Measurements from ENCODE around the gene LPP.

Gene LPP

DNA sequence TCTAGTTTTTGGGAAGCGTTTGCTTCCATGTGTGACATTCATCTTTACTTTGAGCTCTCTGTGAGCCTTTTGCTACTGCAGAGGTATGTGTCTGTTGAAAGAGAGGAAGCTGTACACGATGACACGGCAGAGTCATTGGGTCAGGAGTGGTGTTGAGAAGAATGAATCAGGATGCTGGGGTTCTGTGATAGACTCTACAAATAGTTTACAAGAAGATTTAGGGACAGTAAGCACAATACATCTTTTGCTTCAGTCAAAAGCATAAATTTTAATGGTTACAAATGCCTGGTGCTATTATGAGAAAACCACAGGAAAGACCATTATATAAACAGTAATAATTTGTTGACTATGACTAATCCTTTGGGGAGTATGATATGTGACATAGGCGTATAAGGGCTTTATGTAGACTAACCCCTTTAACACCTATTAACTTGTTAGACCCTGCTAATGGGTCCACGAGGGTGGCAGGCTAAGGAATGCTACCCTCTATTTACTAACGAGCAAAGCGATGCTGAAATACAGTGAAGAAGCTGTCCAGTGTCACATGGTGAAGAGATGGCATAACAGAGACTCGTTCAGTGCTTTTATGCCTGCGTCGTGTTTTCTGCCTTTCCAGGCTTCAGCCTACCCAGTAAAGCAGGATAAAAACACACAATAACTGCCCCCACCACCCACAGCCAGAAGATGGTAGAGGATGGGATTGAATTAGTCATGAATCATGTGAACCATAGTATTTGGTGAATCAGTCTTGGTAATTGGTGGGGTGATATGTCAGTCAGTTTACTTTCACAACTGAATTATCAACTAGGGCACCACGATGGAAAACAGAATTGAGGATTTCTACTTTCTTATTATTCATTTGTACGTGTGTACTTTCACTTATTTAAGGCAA is 118.8 kb downstream of the LPP start:
- DNase-seq (ENCODE audit: low read depth in 1 of 2, low spot score in 1 of 2), result no peak
- Histone ChIP-seq H3K27me3 (ENCODE audit: insufficient read depth, poor library complexity, severe bottlenecking) (no peaks in the 10 kb centered on the region), H3K4me3 (replicated peaks; ENCODE audit: insufficient read depth, low read length) (no peak overlapping the region), H3K27ac (replicated peaks) (no peak overlapping the region)
- no peak for TF ChIP-seq GABPA (IDR thresholded peaks at IDR 0.05; ENCODE audit: low read depth)
- no peak for TF ChIP-seq POLR2AphosphoS5 (IDR thresholded peaks at IDR 0.05; ENCODE audit: low read depth)
- TF ChIP-seq, protein P1, sequence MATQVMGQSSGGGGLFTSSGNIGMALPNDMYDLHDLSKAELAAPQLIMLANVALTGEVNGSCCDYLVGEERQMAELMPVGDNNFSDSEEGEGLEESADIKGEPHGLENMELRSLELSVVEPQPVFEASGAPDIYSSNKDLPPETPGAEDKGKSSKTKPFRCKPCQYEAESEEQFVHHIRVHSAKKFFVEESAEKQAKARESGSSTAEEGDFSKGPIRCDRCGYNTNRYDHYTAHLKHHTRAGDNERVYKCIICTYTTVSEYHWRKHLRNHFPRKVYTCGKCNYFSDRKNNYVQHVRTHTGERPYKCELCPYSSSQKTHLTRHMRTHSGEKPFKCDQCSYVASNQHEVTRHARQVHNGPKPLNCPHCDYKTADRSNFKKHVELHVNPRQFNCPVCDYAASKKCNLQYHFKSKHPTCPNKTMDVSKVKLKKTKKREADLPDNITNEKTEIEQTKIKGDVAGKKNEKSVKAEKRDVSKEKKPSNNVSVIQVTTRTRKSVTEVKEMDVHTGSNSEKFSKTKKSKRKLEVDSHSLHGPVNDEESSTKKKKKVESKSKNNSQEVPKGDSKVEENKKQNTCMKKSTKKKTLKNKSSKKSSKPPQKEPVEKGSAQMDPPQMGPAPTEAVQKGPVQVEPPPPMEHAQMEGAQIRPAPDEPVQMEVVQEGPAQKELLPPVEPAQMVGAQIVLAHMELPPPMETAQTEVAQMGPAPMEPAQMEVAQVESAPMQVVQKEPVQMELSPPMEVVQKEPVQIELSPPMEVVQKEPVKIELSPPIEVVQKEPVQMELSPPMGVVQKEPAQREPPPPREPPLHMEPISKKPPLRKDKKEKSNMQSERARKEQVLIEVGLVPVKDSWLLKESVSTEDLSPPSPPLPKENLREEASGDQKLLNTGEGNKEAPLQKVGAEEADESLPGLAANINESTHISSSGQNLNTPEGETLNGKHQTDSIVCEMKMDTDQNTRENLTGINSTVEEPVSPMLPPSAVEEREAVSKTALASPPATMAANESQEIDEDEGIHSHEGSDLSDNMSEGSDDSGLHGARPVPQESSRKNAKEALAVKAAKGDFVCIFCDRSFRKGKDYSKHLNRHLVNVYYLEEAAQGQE (IDR thresholded peaks at IDR 0.05; ENCODE audit: insufficient replicate concordance, low read depth), result no peak
- TF ChIP-seq, protein P2, sequence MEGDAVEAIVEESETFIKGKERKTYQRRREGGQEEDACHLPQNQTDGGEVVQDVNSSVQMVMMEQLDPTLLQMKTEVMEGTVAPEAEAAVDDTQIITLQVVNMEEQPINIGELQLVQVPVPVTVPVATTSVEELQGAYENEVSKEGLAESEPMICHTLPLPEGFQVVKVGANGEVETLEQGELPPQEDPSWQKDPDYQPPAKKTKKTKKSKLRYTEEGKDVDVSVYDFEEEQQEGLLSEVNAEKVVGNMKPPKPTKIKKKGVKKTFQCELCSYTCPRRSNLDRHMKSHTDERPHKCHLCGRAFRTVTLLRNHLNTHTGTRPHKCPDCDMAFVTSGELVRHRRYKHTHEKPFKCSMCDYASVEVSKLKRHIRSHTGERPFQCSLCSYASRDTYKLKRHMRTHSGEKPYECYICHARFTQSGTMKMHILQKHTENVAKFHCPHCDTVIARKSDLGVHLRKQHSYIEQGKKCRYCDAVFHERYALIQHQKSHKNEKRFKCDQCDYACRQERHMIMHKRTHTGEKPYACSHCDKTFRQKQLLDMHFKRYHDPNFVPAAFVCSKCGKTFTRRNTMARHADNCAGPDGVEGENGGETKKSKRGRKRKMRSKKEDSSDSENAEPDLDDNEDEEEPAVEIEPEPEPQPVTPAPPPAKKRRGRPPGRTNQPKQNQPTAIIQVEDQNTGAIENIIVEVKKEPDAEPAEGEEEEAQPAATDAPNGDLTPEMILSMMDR (IDR thresholded peaks at IDR 0.05; ENCODE audit: insufficient read depth, low read length), result no peak
- TF ChIP-seq SPI1 (IDR thresholded peaks at IDR 0.05; ENCODE audit: borderline replicate concordance, low read depth), result no peak

DNA sequence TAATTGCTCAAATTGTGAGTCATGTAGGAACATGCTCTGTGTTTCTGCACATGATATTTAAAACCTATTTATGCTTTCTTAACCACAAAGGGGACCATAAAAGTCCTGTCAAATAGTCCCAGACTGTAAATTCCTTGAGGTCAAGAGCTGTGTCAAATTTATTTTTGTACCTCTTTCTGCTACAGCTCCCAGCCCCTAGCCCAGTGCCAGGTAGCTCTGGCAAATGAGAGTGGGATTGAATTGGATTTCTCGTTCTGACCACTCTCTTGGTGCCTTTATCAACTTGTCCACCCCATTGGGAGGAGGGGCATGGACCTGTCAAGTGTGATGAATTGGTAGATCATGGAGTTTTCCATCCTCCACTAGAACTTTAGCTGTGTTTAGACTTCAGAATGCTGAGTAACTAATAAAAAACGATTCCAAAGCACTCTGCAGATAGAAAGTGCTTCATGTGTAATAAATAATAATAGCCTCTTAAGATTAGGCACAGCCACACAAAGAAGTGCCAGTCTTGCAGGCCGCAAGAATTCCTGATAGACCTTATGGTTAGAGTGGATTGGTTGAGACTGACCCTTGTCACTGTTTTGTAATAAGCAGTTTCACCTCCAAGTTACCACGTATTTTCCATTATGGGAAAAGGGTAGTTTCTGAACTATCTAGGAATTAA is 120.4 kb downstream of the LPP start:
- H3K4me3 ChIP-seq (replicated peaks; ENCODE audit: insufficient read depth, low read length), result no peak overlapping the region
- no peak for DNase-seq (ENCODE audit: low read depth in 1 of 2, low spot score in 1 of 2)
- no peaks in the 10 kb centered on the region for H3K27me3 ChIP-seq (ENCODE audit: insufficient read depth, poor library complexity, severe bottlenecking)
- no peak for TF ChIP-seq POLR2AphosphoS5 (IDR thresholded peaks at IDR 0.05; ENCODE audit: low read depth)
- TF ChIP-seq, protein P1 (IDR thresholded peaks at IDR 0.05; ENCODE audit: insufficient replicate concordance, low read depth), result no peak
- TF ChIP-seq, protein P2 (IDR thresholded peaks at IDR 0.05; ENCODE audit: insufficient read depth, low read length), result no peak
- TF ChIP-seq GABPA (IDR thresholded peaks at IDR 0.05; ENCODE audit: low read depth), result no peak
- no peak for TF ChIP-seq SPI1 (IDR thresholded peaks at IDR 0.05; ENCODE audit: borderline replicate concordance, low read depth)
- H3K27ac ChIP-seq (replicated peaks), result no peak overlapping the region

DNA sequence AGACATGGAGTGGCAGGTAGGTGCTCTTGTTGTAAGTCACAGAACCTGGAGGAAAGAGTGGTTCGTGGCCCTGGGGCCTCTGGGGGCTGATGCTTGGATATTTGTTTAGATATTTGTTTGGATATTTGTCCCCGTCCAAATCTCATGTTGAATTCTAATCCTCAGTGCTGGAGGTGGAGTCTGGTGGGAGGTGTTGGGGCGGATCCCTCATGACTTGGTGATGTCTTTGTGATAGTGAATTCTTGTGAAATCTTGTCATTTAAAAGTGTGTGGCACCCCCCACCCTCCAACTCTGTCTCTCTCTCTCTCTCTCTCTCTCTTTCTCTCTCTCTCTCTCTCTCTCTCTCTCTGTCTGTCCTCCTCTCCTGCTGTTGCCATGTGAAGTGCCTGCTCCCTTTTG is 122.4 kb downstream of the LPP start:
- H3K27ac ChIP-seq (replicated peaks), result no peak overlapping the region
- no peaks in the 10 kb centered on the region for H3K27me3 ChIP-seq (ENCODE audit: insufficient read depth, poor library complexity, severe bottlenecking)
- no peak overlapping the region for H3K4me3 ChIP-seq (replicated peaks; ENCODE audit: insufficient read depth, low read length)
- TF ChIP-seq, protein P1 (IDR thresholded peaks at IDR 0.05; ENCODE audit: insufficient replicate concordance, low read depth), result no peak
- no peak for TF ChIP-seq POLR2AphosphoS5 (IDR thresholded peaks at IDR 0.05; ENCODE audit: low read depth)
- no peak for TF ChIP-seq SPI1 (IDR thresholded peaks at IDR 0.05; ENCODE audit: borderline replicate concordance, low read depth)
- TF ChIP-seq GABPA (IDR thresholded peaks at IDR 0.05; ENCODE audit: low read depth), result no peak
- TF ChIP-seq, protein P2 (IDR thresholded peaks at IDR 0.05; ENCODE audit: insufficient read depth, low read length), result no peak
- DNase-seq (ENCODE audit: low read depth in 1 of 2, low spot score in 1 of 2), result no peak
